Thymus (tissue), 11 donors: ENCODE results near the gene TJP1. TPM values are rescaled to one million over a fixed set of nuclear protein-coding genes. Genes with fewer than 3 reads are reported as not detected.
A peak's percentile ranks its signal among the peaks of the same experiment; 100 is the strongest.

Source experiments
- DNase-seq, 9 donors: peaks; one replicate each; pipeline ENCODE4 v3.0.0-alpha.2; 2013; ENCODE audit warnings: low spot score in 9 of 9, low read depth in 6 of 9, missing footprints in 1 of 9
- H3K27ac ChIP-seq, 2 donors: one replicate each; pipeline ENCODE4 v1.5.1; 2013; ENCODE audit warnings: control low read depth in 1 of 2, low read depth in 1 of 2, low read length in 1 of 2, mild to moderate bottlenecking in 1 of 2, moderate library complexity in 1 of 2
- H3K27me3 ChIP-seq, 2 donors: one replicate each; pipeline ENCODE4 v1.5.1; 2013; ENCODE audit warnings: low read length in 1 of 2; ENCODE audit not compliant: control insufficient read depth in 2 of 2, insufficient read depth in 1 of 2
- H3K36me3 ChIP-seq, 2 donors: one replicate each; pipeline ENCODE4 v1.5.1; 2013; ENCODE audit warnings: low read length in 1 of 2, mild to moderate bottlenecking in 1 of 2, moderate library complexity in 1 of 2; ENCODE audit not compliant: control insufficient read depth in 2 of 2, insufficient read depth in 2 of 2
- H3K4me1 ChIP-seq, 2 donors: one replicate each; pipeline ENCODE4 v1.5.1; 2013; ENCODE audit warnings: low read length in 2 of 2; ENCODE audit not compliant: control insufficient read depth in 2 of 2, insufficient read depth in 2 of 2
- H3K4me3 ChIP-seq, 2 donors: one replicate each; pipeline ENCODE4 v1.5.1; 2013; ENCODE audit warnings: low read length in 2 of 2, control low read depth in 1 of 2, mild to moderate bottlenecking in 1 of 2
- H3K9me3 ChIP-seq, 2 donors: one replicate each; pipeline ENCODE4 v1.5.1; 2013; ENCODE audit warnings: low read length in 1 of 2, mild to moderate bottlenecking in 1 of 2; ENCODE audit not compliant: control insufficient read depth in 2 of 2, insufficient read depth in 1 of 2
- WGBS: extraction: QIAGEN DNeasy Blood & Tissue Kit; methylation state at CpG from one replicate; pipeline ENCODE4 v1.1.7; 2013; 5-methylcytosine and 5-hydroxymethylcytosine counted together
- polyA plus RNA-seq: library from polyadenylated mRNA; stranded (reverse); fragments of 200-250 nt; gene quantifications from one replicate; pipeline ENCODE4 v1.2.3, GENCODE V29; 2013
- total RNA-seq: library from RNA; stranded (reverse); fragments of 120-200 nt; gene quantifications from one replicate; pipeline ENCODE4 v1.2.4, GENCODE V29; 2013
- donor health status: healthy.

The TJP1 gene
- total and polyA plus RNA-seq, 2 donors: 7.3 to 11.5 TPM

- Histone ChIP-seq H3K27me3 (peaks cover 2 to 5% of the 10 kb centered on the region in 2 donors), H3K36me3 (no peaks in the 10 kb centered on the region), H3K27ac (no peak overlapping the region), H3K9me3 (no peaks in the 10 kb centered on the region), H3K4me3 (no peak overlapping the region), H3K4me1 (no peaks in the 10 kb centered on the region)
- WGBS: 89% methylated on average over 5 of the region's 5 CpGs
- DNase-seq: no peak
Measured at GRCh38 chr15:29844290-29844903, 22.1 kb upstream of the TJP1 start.

GRCh38 chr15:29842290-29842689, 20.0 kb upstream of the TJP1 start:
- Histone ChIP-seq H3K4me3 (no peak overlapping the region), H3K27me3 (peaks cover 2 to 5% of the 10 kb centered on the region in 2 donors), H3K9me3 (no peaks in the 10 kb centered on the region), H3K36me3 (no peaks in the 10 kb centered on the region), H3K27ac (no peak overlapping the region), H3K4me1 (no peaks in the 10 kb centered on the region)
- no peak for DNase-seq
- 91% methylated on average over 5 of the region's 5 CpGs for whole genome bisulfite sequencing

GRCh38 chr15:29840926-29841325, 18.7 kb upstream of the TJP1 start:
- peaks cover 2 to 5% of the 10 kb centered on the region in 2 donors for H3K27me3 ChIP-seq
- H3K4me3 ChIP-seq: no peak overlapping the region
- no peaks in the 10 kb centered on the region for H3K9me3 ChIP-seq
- DNase-seq: no peak
- H3K27ac ChIP-seq: no peak overlapping the region
- 71% methylated on average over 3 of the region's 3 CpGs for whole genome bisulfite sequencing
- no peaks in the 10 kb centered on the region for H3K36me3 ChIP-seq
- no peaks in the 10 kb centered on the region for H3K4me1 ChIP-seq

GRCh38 chr15:29840054-29840453, 17.8 kb upstream of the TJP1 start:
- no peaks in the 10 kb centered on the region for H3K36me3 ChIP-seq
- H3K27ac ChIP-seq: no peak overlapping the region
- no peaks in the 10 kb centered on the region for H3K9me3 ChIP-seq
- H3K4me1 ChIP-seq: no peaks in the 10 kb centered on the region
- 92% methylated on average over 3 of the region's 3 CpGs for WGBS
- peaks cover 2 to 7% of the 10 kb centered on the region in 2 donors for H3K27me3 ChIP-seq
- no peak for DNase-seq
- H3K4me3 ChIP-seq: no peak overlapping the region

GRCh38 chr15:29838352-29839010, 16.2 kb upstream of the TJP1 start:
- no peak overlapping the region for H3K4me3 ChIP-seq
- H3K27me3 ChIP-seq: peaks cover 4 to 11% of the 10 kb centered on the region in 2 donors
- H3K36me3 ChIP-seq: no peaks in the 10 kb centered on the region
- no peak overlapping the region for H3K27ac ChIP-seq
- no peaks in the 10 kb centered on the region for H3K4me1 ChIP-seq
- 96% methylated on average over 3 of the region's 3 CpGs for WGBS
- H3K9me3 ChIP-seq: no peaks in the 10 kb centered on the region
- no peak for DNase-seq

GRCh38 chr15:29835301-29835700, 13.0 kb upstream of the TJP1 start:
- H3K4me3 ChIP-seq: no peak overlapping the region
- H3K36me3 ChIP-seq: no peaks in the 10 kb centered on the region
- no peak for DNase-seq
- H3K27ac ChIP-seq: no peak overlapping the region
- 80% methylated on average over 4 of the region's 4 CpGs for WGBS
- no peaks in the 10 kb centered on the region for H3K4me1 ChIP-seq
- no peaks in the 10 kb centered on the region for H3K9me3 ChIP-seq
- peaks cover 2 to 10% of the 10 kb centered on the region in 2 donors for H3K27me3 ChIP-seq

- no peak overlapping the region for H3K4me3 ChIP-seq
- H3K36me3 ChIP-seq: no peaks in the 10 kb centered on the region
- no peak overlapping the region for H3K27ac ChIP-seq
- no peak for DNase-seq
- 98% methylated on average over 3 of the region's 3 CpGs for WGBS
- H3K9me3 ChIP-seq: no peaks in the 10 kb centered on the region
- H3K27me3 ChIP-seq: peaks cover 10 to 16% of the 10 kb centered on the region in 2 donors
- H3K4me1 ChIP-seq: no peaks in the 10 kb centered on the region
Measured at GRCh38 chr15:29832709-29833108, 10.4 kb upstream of the TJP1 start.

GRCh38 chr15:29826908-29827820, 4.9 kb upstream of the TJP1 start:
- H3K36me3 ChIP-seq: no peaks in the 10 kb centered on the region
- no peak for DNase-seq
- H3K9me3 ChIP-seq: no peaks in the 10 kb centered on the region
- no peaks in the 10 kb centered on the region for H3K4me1 ChIP-seq
- no peak overlapping the region for H3K27ac ChIP-seq
- 72% methylated on average over 8 of the region's 8 CpGs for WGBS
- peaks cover 33 to 45% of the 10 kb centered on the region in 2 donors for H3K27me3 ChIP-seq
- no peak overlapping the region for H3K4me3 ChIP-seq

GRCh38 chr15:29825227-29825626, 3.0 kb upstream of the TJP1 start:
- Histone ChIP-seq H3K27ac (no peak overlapping the region), H3K27me3 (peaks cover 46 to 60% of the 10 kb centered on the region in 2 donors), H3K36me3 (no peaks in the 10 kb centered on the region), H3K4me1 (no peaks in the 10 kb centered on the region), H3K9me3 (peaks cover 0 to 1% of the 10 kb centered on the region in 2 donors), H3K4me3 (no peak overlapping the region)
- 3% methylated on average over 3 of the region's 3 CpGs for WGBS
- DNase-seq: peak; percentile 9 to 85 (median 46)
